OCI-LY3 (cell line): Measurements from ENCODE around the gene RGL3.
A peak's percentile ranks its signal among the peaks of the same experiment; 100 is the strongest.
"Not testable (repeated sequence)": the region's sequence is repeated elsewhere in the genome, so short reads cannot be mapped to it uniquely, and the experiment has no call there.

ENCODE experiments used
- H2AFZ ChIP-seq: fragments of 200-600, 300-600 bp; shearing (Covaris generic); 2 replicates; pipeline ENCODE4 v1.6.0; 2014; ENCODE audit warnings: antibody characterized with exemption, low read depth, low read length
- H3K27ac ChIP-seq: fragments of 200-600, 300-600 bp; sonication (generic); 2 replicates; pipeline ENCODE4 v1.5.1; 2014; ENCODE audit warnings: mild to moderate bottlenecking, low read length, moderate library complexity, mixed read lengths
- H3K27me3 ChIP-seq: fragments of 200-600, 300-600 bp; sonication (generic); 2 replicates; pipeline ENCODE4 v1.6.1; 2014; ENCODE audit warnings: low read depth, low read length, mixed read lengths
- H3K36me3 ChIP-seq: fragments of 200-600, 300-600 bp; sonication (generic); replicated peaks from 2 replicates; pipeline ENCODE3; 2014; ENCODE audit warnings: low read depth, low read length, mixed read lengths
- H3K4me1 ChIP-seq: fragments of 300-600, 200-600 bp; sonication (generic); 2 replicates; pipeline ENCODE4 v1.6.1; 2014; ENCODE audit warnings: low read length, mixed read lengths
- H3K4me2 ChIP-seq: fragments of 200-600, 300-600 bp; sonication (generic); 2 replicates; pipeline ENCODE4 v1.6.1; 2014; ENCODE audit warnings: low read length, mixed read lengths
- H3K4me3 ChIP-seq: fragments of 300-600, 200-600 bp; sonication (generic); 2 replicates; pipeline ENCODE4 v1.5.1; 2014; ENCODE audit warnings: antibody characterized with exemption, mild to moderate bottlenecking, low read length, moderate library complexity
- H3K79me2 ChIP-seq: fragments of 300-600, 200-600 bp; shearing (Covaris generic); 2 replicates; pipeline ENCODE4 v1.6.1; 2014; ENCODE audit warnings: mild to moderate bottlenecking, low read length, mixed read lengths
- H3K9ac ChIP-seq: fragments of 300-600, 200-600 bp; shearing (Covaris generic); 2 replicates; pipeline ENCODE4 v1.6.0; 2014; ENCODE audit warnings: mild to moderate bottlenecking, low read length, moderate library complexity
- H3K9me3 ChIP-seq: fragments of 200-600, 300-600 bp; shearing (Covaris generic); 2 replicates; pipeline ENCODE4 v1.6.1; 2014; ENCODE audit warnings: low read length, mixed read lengths; ENCODE audit not compliant: insufficient read depth
- H4K20me1 ChIP-seq: fragments of 200-600, 300-600 bp; sonication (generic); 2 replicates; pipeline ENCODE4 v1.6.1; 2016; ENCODE audit warnings: low read length, mixed read lengths; ENCODE audit not compliant: insufficient read depth
- CTCF ChIP-seq: fragments of 200-600, 300-600 bp; sonication (generic); IDR thresholded peaks from 2 replicates; pipeline ENCODE4 v1.5.1; 2014; ENCODE audit warnings: antibody characterized with exemption, low read length, low read depth
- EZH2phosphoT487 ChIP-seq: fragments of 200-600 bp; shearing (Covaris generic); IDR thresholded peaks from 2 replicates; pipeline ENCODE4 v1.6.1; 2018; ENCODE audit warnings: antibody characterized with exemption, mixed run types, low read depth

Gene RGL3

GRCh38 chr19:11463391-11463790 is 44.3 kb upstream of the RGL3 start:
- Histone ChIP-seq H3K36me3 (no peaks in the 10 kb centered on the region), H3K9me3 (no peaks in the 10 kb centered on the region), H3K27me3 (no peaks in the 10 kb centered on the region), H3K27ac (no peak overlapping the region), H3K4me2 (0 out of 2 replicates have a peak overlapping the region, but pooled peaks have one; percentile 7), H4K20me1 (no peaks in the 10 kb centered on the region), H3K79me2 (no peaks in the 10 kb centered on the region), H3K4me1 (no peaks in the 10 kb centered on the region), H3K9ac (no peak overlapping the region), H3K4me3 (no peak overlapping the region), H2AFZ (peak overlapping the region; percentile 6; the same call in 1 of the 2 replicates)
- TF ChIP-seq CTCF (no peak), EZH2phosphoT487 (no peak)

GRCh38 chr19:11461453-11461852 is 42.3 kb upstream of the RGL3 start:
- Histone ChIP-seq H3K9me3 (no peaks in the 10 kb centered on the region), H3K36me3 (no peaks in the 10 kb centered on the region), H3K27ac (no peak overlapping the region), H3K9ac (no peak overlapping the region), H4K20me1 (no peaks in the 10 kb centered on the region), H3K4me1 (no peaks in the 10 kb centered on the region), H3K27me3 (no peaks in the 10 kb centered on the region), H2AFZ (no peak overlapping the region), H3K4me3 (no peak overlapping the region), H3K4me2 (no peak overlapping the region), H3K79me2 (no peaks in the 10 kb centered on the region)
- no peak for TF ChIP-seq CTCF
- TF ChIP-seq EZH2phosphoT487 = no peak

- Histone ChIP-seq H3K9ac (no peak overlapping the region), H3K27me3 (no peaks in the 10 kb centered on the region), H2AFZ (no peak overlapping the region), H3K79me2 (no peaks in the 10 kb centered on the region), H3K36me3 (no peaks in the 10 kb centered on the region), H4K20me1 (no peaks in the 10 kb centered on the region), H3K4me3 (no peak overlapping the region), H3K9me3 (no peaks in the 10 kb centered on the region), H3K4me1 (no peaks in the 10 kb centered on the region), H3K27ac (no peak overlapping the region), H3K4me2 (no peak overlapping the region)
- TF ChIP-seq CTCF (peak; percentile 38; the same call in 1 of the 2 replicates), EZH2phosphoT487 (no peak)
Measured at GRCh38 chr19:11460207-11460606, 41.1 kb upstream of the RGL3 start.

- H2AFZ ChIP-seq, H4K20me1 ChIP-seq, H3K79me2 ChIP-seq, H3K9me3 ChIP-seq, H3K4me2 ChIP-seq, H3K4me1 ChIP-seq, H3K9ac ChIP-seq, H3K27me3 ChIP-seq, H3K27ac ChIP-seq, H3K4me3 ChIP-seq, H3K36me3 ChIP-seq: not testable (repeated sequence)
Measured at GRCh38 chr19:11458912-11459311, 39.8 kb upstream of the RGL3 start.
